ENCODE data around the gene TIAM2.

- TF ChIP-seq CTCF (IDR thresholded peaks at IDR 0.05; ENCODE audit: insufficient read depth, low read length) (no peak), REST (IDR thresholded peaks at IDR 0.05; ENCODE audit: insufficient replicate concordance, low read depth) (no peak), GABPA (IDR thresholded peaks at IDR 0.05; ENCODE audit: low read depth) (no peak), POLR2AphosphoS5 (IDR thresholded peaks at IDR 0.05; ENCODE audit: low read depth) (no peak), SPI1 (IDR thresholded peaks at IDR 0.05; ENCODE audit: borderline replicate concordance, low read depth) (no peak)
These were observed 94.6 kb downstream of the TIAM2 start for GRCh38 chr6:155089746-155090145.
